Epithelial cell of proximal tubule (primary cell): ENCODE measurements around the gene C1QL1. TPM values are rescaled to one million over a fixed set of nuclear protein-coding genes. Genes with fewer than 3 reads are reported as not detected.

Source experiments
- DNase-seq: peaks from one replicate; pipeline ENCODE4 v3.0.0-alpha.2; 2011; ENCODE audit warnings: low read depth
- H3K4me3 ChIP-seq: 2 replicates; pipeline ENCODE4 v1.5.1; 2011; ENCODE audit warnings: low read depth, mild to moderate bottlenecking, low read length
- CTCF ChIP-seq: conservative IDR thresholded peaks from 2 replicates; pipeline ENCODE4 v1.5.1; 2012; ENCODE audit warnings: low read depth, mild to moderate bottlenecking, low read length
- total RNA-seq: library from RNA; depleted of rRNA; stranded (reverse); fragments of >200 nt; gene quantifications from 2 replicates; pipeline ENCODE4 v1.2.3, GENCODE V29; 2015

The C1QL1 gene
- total RNA-seq, 1 donor from 2014 or later = not detected

DNA sequence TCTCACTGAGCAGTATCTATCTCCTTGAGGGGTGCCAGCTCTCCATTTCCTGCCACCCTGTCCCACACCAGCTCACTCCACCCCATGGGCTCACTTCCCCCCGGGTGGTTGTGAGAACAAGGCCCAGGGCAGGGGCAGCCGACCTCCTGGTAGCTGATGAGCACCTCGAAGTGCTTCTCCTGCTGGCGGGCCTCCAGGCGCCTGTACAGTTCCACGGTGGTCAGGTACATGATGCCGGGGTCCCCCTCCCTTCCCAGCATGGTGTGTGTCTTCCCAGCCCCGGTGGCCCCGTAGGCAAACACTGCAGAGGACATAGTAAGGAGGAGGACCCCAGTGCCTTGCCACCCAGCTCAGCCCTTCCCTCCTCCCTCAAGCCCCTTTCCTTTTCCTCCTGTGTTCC lies 33.0 kb downstream of the C1QL1 start:
- DNase-seq = no peak
- no peak for TF ChIP-seq CTCF
- H3K4me3 ChIP-seq = no peak overlapping the region

DNA sequence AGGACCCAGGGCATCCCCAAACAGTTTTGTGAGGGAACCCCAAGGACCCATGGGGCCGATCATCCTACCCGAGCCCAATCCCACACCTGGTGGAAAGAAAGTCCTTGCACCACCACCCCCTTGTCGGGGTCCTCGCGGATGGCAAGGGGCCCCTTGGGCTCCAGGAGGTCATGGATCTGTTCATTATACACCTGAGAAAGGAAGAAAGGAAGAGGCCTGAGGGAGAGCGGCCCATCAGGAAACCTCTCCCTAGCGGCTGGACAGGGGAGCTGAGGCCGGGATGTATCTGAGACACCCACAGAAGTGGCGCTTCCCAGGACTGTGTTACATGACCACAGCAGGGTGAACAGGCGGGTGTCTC lies 33.4 kb downstream of the C1QL1 start:
- H3K4me3 ChIP-seq = no peak overlapping the region
- DNase-seq = no peak
- TF ChIP-seq CTCF = no peak

GRCh38 chr17:44933824-44934744 lies 34.0 kb downstream of the C1QL1 start:
- TF ChIP-seq CTCF = no peak
- no peak for DNase-seq
- H3K4me3 ChIP-seq = no peak overlapping the region

DNA sequence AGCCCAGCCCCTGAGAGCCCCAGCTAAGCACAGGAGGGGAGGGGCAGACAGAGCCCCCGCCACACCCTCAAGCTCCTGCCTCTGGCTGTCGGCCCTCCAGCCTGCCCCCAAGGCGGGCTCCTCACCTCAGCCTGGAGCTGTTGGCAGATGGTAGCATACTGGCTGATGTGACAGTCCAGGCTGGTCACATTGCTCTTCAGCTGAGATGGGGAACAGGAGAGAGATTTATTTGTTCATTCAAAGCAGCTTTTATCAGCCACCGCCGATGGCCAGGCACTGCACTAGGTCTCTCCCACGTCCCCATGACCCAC lies 35.4 kb downstream of the C1QL1 start:
- no peak for TF ChIP-seq CTCF
- DNase-seq = no peak
- no peak overlapping the region for H3K4me3 ChIP-seq

DNA sequence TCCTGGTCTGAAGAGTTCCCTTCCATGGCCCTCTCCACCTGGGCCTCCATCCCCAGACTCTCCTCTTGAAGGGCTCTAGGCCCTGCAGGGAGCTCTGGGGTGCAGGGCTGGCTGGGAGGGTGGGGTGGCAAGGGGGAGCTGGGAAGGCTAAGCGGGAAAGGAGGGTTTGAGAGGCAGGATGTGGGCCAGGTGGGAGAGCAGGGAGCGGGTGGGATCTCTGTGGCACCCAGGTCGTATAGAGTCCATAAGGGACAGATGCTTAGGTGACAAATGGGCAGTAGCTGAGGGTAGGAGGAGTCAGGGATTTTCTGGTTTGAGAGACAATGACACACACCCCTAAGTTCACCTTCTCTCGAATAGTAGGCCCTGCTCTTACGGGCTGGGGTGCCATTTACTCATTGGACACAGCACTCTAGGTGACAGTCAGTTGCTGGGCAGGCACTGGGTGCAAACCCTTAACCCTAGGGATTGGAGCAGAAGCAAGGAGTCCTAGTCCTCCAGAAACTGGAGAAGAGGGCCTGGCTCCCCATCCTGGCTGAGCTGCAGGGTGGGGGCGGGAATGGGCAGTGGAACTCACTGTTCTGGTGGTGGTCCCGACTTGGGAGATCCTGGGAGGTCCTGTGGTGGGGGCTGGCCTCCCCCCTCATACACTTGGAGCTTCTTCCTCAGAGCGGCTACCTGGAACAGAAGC lies 35.9 kb downstream of the C1QL1 start:
- H3K4me3 ChIP-seq = no peak overlapping the region
- TF ChIP-seq CTCF = no peak

DNA sequence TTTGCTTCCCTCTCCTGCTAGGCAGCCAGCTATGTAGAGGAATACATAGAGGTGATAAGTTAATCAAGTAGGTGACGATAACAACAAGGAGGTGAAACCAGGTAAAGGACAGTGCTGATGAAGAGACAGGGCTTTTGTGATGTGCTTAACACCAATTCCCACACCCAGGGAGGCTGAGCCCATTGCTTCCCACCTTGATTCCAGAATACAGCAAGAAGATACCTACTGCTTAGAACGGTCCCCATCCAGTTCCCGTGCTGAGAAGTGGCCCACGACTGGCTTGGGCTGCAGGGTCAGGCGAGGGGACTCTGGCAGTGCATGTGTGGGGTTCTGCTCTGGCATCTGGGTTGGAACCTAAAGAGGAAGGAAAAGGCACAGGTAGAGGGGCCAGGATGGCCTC lies 36.7 kb downstream of the C1QL1 start:
- DNase-seq = no peak
- no peak overlapping the region for H3K4me3 ChIP-seq
- no peak for TF ChIP-seq CTCF

More for the DNA sequence above, 35.9 kb downstream of the C1QL1 start:
- DNase-seq = no peak
